NCI-H345 treated with DMSO at 0.1 percent for 48 hours (cell line): Measurements from ENCODE around the gene ETV6.

Experiments
- DNase-seq: peaks from one replicate; lab custom pipeline; 2025; ENCODE audit not compliant: unreplicated experiment; lab: John Stamatoyannopoulos, UW

ETV6 gene

GRCh38 chr12:11642785-11643184 lies 6.7 kb upstream of the ETV6 start:
- no peak for DNase-seq

DNA sequence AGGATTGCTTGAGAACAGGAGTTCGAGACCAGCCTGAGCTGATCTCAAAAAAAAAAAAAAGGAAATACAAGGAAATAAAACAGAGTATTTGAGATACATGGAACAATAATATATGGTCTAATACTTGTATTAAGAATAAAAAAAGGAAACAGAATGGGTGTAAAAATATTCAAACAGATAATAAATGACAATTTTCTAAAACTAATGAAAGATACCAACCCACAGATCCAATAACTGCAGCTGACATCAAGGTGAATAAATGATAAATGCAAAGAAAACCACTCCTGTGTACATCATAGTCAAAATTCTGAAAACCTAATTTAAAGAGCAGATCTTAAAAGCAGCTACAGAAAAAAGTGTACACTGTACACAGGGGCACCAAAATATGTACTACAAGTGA lies 4.1 kb upstream of the ETV6 start:
- no peak for DNase-seq

GRCh38 chr12:11648514-11649412 lies 711 bp upstream of the ETV6 start:
- DNase-seq, result peak; percentile 54

DNA sequence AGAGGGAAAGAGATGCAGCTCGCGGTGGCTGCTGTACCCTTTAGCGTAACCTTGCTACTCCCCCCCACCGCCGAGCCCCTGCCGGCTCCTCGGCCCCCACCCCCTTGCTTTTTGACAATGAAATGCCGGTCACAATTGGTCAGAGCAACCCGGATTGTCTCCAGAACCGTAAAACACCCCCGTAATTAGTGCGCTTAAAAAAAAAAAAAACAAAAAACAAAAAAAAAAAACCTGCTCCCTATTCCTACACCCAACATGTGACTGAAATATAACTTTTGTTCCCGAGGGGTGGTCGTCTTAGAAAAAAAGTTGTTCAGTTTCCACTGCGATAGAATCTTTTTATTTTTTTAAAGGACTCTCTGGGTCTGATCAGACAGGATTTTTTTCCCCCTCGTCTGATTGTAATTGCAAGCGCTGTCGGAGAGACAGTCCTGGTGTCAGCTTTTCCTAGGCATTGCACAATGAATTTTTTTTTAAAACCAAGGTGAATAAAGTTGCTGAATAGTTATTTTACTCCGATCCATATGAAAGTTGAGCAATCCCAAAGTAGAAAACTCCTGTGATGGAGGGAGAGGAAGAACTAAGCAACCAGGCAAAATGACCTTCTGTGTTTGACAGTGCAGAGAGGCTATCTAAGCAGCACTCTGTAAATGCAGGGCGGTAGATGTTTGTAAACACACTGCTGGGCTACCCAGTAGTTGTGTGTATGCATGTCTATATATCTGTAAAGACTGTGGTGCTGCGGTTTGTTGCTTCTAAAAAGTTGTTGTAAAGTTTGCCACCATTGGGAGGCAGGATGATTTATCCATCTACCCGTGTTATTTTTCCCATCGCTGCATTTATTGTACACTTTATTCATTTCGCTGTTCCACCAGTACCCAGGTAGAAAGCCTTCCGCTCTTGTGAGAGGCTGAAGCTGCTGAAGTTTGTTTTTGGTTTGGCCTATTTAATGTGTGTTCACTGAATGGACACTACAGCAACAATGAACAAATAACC lies 1.1 kb downstream of the ETV6 start:
- DNase-seq, result peak; percentile 78

DNA sequence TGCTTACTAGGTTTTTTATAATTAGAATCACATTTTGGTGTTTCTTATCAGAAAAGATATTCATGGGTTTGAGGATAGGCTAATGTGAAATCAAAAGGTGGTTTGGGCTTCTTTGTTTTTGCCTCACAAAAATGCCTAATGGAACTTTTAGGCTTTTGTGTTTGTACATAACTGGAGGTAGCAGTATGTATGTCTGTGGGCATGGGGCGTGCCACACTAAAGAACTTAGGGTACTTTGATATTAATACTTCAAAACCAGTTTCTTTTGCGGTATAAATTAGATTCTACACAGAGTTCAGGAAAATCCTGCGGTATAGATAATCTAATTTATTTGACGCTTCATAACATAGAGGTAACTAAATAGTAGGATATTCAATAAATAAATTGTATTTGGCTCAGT lies 1.9 kb downstream of the ETV6 start:
- peak; percentile 50 for DNase-seq

- DNase-seq, result peak; percentile 50
These were observed 2.3 kb downstream of the ETV6 start for GRCh38 chr12:11651785-11652184.

GRCh38 chr12:11652351-11653040 lies 3.0 kb downstream of the ETV6 start:
- DNase-seq, result peak; percentile 42

DNA sequence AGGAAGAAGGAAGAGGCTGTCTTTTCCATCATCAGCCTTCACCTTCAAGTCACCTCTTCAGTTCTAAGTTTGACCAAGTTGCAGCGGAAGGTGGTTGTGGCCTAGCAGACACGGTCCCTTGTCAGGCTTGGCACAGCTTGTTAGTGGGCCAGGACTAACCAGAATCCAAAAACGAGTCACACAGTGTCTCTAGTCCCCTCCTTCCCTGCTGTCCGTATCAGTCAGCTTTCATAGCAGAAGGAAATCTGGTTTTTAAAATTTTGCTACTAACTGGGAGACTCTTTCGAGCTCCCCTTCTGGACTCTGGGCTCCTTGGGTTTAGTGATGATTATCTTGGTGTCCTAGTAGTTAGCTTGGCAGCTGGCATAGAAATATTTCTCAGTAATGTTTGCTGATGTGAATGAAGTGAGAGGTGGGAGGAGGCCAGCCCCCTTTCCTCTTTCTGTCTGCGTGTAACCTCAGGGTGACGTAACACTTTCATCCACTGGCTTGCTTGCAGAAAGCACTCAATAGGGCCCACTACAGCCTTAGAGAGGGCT lies 3.8 kb downstream of the ETV6 start:
- DNase-seq, result no peak

DNA sequence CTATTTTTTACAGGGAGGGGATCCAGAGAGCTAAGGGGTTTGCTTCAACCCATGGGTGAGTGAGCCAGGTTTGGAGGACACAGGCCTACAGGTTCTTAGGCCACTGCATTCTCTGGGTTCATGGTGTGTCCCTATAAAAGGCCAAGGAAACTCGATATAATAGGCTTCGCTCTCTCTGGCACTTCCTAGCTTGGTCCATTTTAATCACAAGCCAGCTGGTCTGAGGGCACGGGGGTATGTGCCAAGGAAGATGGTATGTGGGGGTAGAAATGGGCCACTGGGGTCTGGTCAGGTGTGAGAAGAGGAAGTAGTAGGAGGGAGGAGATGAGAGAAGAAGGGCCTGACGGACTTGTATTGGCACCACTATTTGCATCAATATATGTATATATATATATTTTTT lies 4.9 kb downstream of the ETV6 start:
- DNase-seq, result no peak

DNA sequence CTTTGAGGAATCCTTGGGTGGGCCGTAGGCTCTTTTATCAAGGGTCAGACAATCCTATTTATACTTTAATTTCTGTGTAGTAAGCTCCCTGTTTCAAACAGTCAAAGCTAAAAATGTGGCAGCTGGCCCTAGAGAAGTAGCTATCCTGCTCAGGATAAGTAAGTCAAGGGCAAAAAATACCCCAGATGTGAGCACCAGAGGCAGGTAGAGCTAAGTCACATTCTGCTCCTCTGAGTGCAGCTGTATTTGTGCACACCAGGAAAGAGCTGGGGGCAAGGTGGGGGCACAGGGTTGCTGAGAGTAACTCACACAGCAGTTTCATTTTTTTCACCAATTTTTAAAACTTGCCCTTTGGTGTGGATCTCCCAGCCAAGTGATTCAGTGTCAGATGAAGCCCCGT lies 5.3 kb downstream of the ETV6 start:
- no peak for DNase-seq

DNA sequence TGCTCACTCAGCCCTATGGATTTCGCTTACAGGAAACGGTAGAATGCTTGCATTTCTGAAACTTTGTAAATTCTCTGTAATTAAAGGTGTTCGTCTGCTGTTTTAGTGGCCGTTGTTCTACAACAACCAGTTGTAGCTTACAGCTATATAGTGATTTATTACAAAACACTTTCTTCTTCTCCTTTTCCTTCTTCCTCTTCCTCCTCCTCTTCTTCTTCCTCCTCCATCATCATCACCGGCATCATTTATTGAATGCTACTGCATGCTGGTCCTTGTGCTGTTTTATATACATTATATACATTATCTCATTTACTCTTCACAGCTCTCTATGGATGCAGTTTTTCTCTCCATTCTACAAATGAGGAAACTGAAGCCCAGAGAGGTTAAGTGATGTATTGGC lies 6.4 kb downstream of the ETV6 start:
- DNase-seq, result no peak

- no peak for DNase-seq
These were observed 7.1 kb downstream of the ETV6 start for GRCh38 chr12:11656550-11656949.

DNA sequence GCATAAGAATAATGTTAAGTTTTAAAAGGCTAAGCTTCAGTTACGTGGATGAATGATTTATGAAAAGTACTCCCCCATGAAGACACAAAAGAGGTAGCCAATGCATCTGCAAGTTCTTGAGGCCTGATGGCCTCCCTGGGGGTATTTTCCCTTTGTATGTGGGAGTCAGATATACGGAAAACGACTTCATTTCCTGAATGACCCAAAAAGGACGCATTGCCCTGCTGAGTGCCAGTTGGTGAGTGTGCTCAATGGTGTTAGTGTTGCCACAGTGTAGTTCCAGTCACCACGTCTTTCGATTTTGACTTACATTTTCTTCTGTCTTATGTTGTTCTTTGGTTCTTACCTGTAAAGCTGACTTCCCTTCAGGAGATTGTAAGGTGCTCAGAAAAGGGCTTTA lies 8.0 kb downstream of the ETV6 start:
- DNase-seq, result no peak

DNA sequence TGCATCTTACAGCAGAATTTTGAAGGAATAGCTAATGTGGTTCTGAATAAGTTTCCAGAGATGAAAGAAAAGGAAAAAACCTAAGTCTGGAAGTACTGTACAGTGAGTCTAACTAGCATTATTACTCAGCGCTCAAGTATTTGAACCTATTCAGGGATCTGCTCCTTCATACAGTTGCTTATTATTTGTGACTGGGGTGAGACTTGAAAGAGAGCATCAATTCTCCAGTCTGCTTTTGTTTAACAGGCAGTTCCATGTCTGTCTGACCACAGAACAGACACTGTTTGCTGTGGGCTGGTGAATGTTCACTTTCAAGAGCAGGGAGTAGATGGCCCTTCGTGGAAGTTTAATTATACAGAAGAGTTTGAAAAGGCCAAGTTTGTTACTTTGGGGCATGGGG lies 9.3 kb downstream of the ETV6 start:
- DNase-seq, result no peak

- DNase-seq, result no peak
These were observed 11.2 kb downstream of the ETV6 start for GRCh38 chr12:11660624-11661023.

DNA sequence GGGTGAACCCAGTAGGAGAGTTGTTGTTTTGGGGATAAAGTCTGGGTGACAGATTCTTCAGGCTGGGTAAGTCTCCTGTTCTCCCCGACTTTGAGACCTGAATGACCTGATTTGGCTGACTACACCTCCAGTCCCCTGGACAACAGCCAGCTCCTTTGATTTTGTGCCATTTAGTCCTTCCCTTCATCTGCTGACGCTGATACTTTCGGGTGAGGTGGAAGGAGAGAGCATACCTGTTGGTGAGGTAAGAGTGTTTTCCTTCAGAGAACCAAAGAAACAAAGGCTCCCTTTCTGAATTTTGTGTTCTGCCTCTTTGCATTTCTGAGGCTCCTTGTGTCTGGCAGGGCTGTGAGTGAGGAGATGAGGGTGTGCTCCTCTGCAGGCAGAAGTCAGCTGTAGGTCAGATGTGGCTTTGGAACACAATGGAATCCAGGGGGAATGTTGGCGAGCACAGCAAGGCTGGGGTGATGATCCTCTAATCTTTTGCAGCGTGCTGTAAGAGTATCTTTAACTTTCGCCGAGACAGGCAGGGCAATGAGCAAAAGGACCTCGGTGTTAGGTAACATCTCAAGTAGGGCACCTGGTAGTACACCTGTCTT lies 12.1 kb downstream of the ETV6 start:
- DNase-seq, result no peak

- no peak for DNase-seq
These were observed 12.9 kb downstream of the ETV6 start for GRCh38 chr12:11662369-11662768.

DNA sequence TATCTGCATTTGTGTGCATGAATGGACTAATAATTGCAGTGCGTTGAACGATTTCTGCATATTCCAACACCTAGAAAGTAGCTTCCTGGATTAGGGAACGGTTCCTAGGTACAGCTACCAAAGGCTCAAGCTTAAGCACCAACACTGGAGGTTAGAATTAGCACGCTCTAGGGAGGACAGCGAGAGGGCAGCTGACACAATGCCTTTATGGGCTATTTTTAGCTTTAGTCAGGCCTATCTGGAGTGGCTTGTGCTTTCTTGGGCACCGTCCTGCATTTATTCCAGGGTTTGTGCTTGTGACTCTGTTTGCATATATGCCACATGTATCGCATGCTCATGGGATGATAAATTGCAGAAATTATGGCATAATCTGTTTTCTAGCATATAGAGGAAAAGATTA lies 13.7 kb downstream of the ETV6 start:
- DNase-seq, result no peak

GRCh38 chr12:11664101-11664500 lies 14.6 kb downstream of the ETV6 start:
- no peak for DNase-seq
